SK-N-SH treated with all-trans-retinoic acid at 6 μM for 48 hours (cell line): Measurements from ENCODE around the gene TEX261.

ENCODE experiments used
- ATAC-seq: fragments of 200-7000 bp; cut with Tn5 transposase; 3 replicates; pipeline ENCODE4 v1.9.1; 2020; ENCODE audit warnings: mild to moderate bottlenecking, moderate library complexity
- ARNTL ChIP-seq: fragments of 450-650 bp; formaldehyde crosslinking; IDR thresholded peaks from 2 replicates; pipeline ENCODE4 v1.5.0; 2020; ENCODE audit warnings: low read depth, mild to moderate bottlenecking, moderate library complexity, borderline replicate concordance
- BACH2 ChIP-seq: fragments of 250-450 bp; sonication (Bioruptor Pico); IDR thresholded peaks from 2 replicates; pipeline ENCODE4 v1.9.0; 2021; ENCODE audit warnings: mild to moderate bottlenecking, borderline replicate concordance
- CSDC2 ChIP-seq: fragments of 250-450 bp; sonication (Bioruptor Pico); IDR thresholded peaks from 2 replicates; pipeline ENCODE4 v1.5.0; 2020; ENCODE audit warnings: mild to moderate bottlenecking, moderate library complexity
- CSRNP3 ChIP-seq: fragments of 250-450 bp; sonication (Bioruptor Pico); IDR thresholded peaks from 2 replicates; pipeline ENCODE4 v1.5.1; 2021; ENCODE audit warnings: mild to moderate bottlenecking, moderate library complexity
- ESRRG ChIP-seq: fragments of 250-450 bp; sonication (Bioruptor Pico); IDR thresholded peaks from 2 replicates; pipeline ENCODE4 v1.6.1; 2021; ENCODE audit warnings: mild to moderate bottlenecking
- GLIS3 ChIP-seq: fragments of 250-450 bp; sonication (Bioruptor Pico); IDR thresholded peaks from 2 replicates; pipeline ENCODE4 v1.5.0; 2020; ENCODE audit warnings: mild to moderate bottlenecking, moderate library complexity
- OSR1 ChIP-seq: fragments of 250-450 bp; sonication (Bioruptor Pico); IDR thresholded peaks from 2 replicates; pipeline ENCODE4 v1.8.0; 2022; ENCODE audit warnings: moderate library complexity, mild to moderate bottlenecking, inconsistent platforms
- POU6F1 ChIP-seq: fragments of 250-450 bp; sonication (Bioruptor Pico); IDR thresholded peaks from 2 replicates; pipeline ENCODE4 v1.8.0; 2021; ENCODE audit warnings: low read depth, mild to moderate bottlenecking, moderate library complexity, borderline replicate concordance
- RARB ChIP-seq: fragments of 250-450 bp; sonication (Bioruptor Pico); IDR thresholded peaks from 2 replicates; pipeline ENCODE4 v1.8.0; 2021; ENCODE audit warnings: mild to moderate bottlenecking, moderate library complexity
- SNAI2 ChIP-seq: fragments of 250-450 bp; sonication (Bioruptor Pico); IDR thresholded peaks from 2 replicates; pipeline ENCODE4 v1.5.0; 2020; ENCODE audit warnings: mild to moderate bottlenecking, moderate library complexity
- TCF4 ChIP-seq: fragments of 250-450 bp; sonication (Bioruptor Pico); IDR thresholded peaks from 2 replicates; pipeline ENCODE4 v1.8.0; 2021; ENCODE audit warnings: mild to moderate bottlenecking, moderate library complexity, borderline replicate concordance
- ZC3H10 ChIP-seq: fragments of 250-450 bp; sonication (Bioruptor Pico); IDR thresholded peaks from 2 replicates; pipeline ENCODE4 v1.5.1; 2021; ENCODE audit warnings: mild to moderate bottlenecking, moderate library complexity
- ZFP3 ChIP-seq: fragments of 250-450 bp; sonication (Bioruptor Pico); IDR thresholded peaks from 2 replicates; pipeline ENCODE4 v1.5.0; 2020; ENCODE audit warnings: mild to moderate bottlenecking, moderate library complexity
- ZFP30 ChIP-seq: fragments of 450-650 bp; formaldehyde crosslinking; IDR thresholded peaks from 2 replicates; pipeline ENCODE4 v1.5.0; 2022; ENCODE audit warnings: mild to moderate bottlenecking, moderate library complexity
- ZNF565 ChIP-seq: fragments of 450-650 bp; formaldehyde crosslinking; conservative IDR thresholded peaks from 2 replicates; pipeline ENCODE4 v1.5.0; 2020; ENCODE audit warnings: low read depth, mild to moderate bottlenecking, moderate library complexity
- ZNF70 ChIP-seq: fragments of 450-650 bp; formaldehyde crosslinking; IDR thresholded peaks from 2 replicates; pipeline ENCODE4 v1.5.0; 2020; ENCODE audit warnings: mild to moderate bottlenecking, moderate library complexity
- ZNF8 ChIP-seq: fragments of 450-650 bp; formaldehyde crosslinking; IDR thresholded peaks from 2 replicates; pipeline ENCODE4 v1.5.0; 2020; ENCODE audit warnings: mild to moderate bottlenecking, moderate library complexity
- TF ChIP-seq, protein P1 (sequence below): fragments of 250-450 bp; sonication (Bioruptor Pico); IDR thresholded peaks from 2 replicates; pipeline ENCODE4 v1.5.1; 2020; ENCODE audit warnings: low read depth, mild to moderate bottlenecking, moderate library complexity
- TF ChIP-seq, protein P2 (sequence below): fragments of 250-450 bp; sonication (Bioruptor Pico); IDR thresholded peaks from 2 replicates; pipeline ENCODE4 v1.5.0; 2020; ENCODE audit warnings: mild to moderate bottlenecking, moderate library complexity
- TF ChIP-seq, protein P3 (sequence below): fragments of 250-450 bp; sonication (Bioruptor Pico); IDR thresholded peaks from 2 replicates; pipeline ENCODE4 v1.8.0; 2020; ENCODE audit warnings: mild to moderate bottlenecking, moderate library complexity, borderline replicate concordance

Gene TEX261

DNA sequence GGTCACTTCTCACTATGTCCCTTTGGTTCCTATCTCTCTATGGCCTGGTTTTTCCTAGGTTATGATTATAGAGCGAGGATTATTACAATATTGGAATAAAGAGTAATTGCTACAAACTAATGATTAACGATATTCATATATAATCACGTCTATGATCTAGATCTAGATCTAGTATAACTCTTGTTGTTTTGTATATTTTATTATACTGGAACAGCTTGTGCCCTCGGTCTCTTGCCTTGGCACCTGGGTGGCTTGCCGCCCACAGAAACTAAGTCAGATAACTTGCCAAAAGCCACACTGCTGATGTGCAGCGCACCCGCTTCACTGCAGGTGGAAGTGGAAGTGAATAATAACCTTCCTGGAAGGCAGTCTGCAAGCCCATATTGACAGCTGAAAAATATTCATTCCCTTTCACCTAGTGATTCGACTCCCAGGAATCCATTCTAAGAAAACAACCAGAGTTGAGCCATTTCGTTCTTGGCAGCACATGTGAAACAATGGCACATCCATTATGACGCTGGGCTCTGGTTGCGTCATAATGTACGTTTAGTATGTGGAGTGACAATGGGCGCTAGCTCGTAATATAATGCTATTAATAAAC, 17.0 kb downstream of the TEX261 start:
- ATAC-seq: 0 out of 3 replicates have a peak, but pooled peaks have one; percentile 12
- no peak for TF ChIP-seq BACH2 (CRISPR knock-in tag)
- TF ChIP-seq, protein P1, sequence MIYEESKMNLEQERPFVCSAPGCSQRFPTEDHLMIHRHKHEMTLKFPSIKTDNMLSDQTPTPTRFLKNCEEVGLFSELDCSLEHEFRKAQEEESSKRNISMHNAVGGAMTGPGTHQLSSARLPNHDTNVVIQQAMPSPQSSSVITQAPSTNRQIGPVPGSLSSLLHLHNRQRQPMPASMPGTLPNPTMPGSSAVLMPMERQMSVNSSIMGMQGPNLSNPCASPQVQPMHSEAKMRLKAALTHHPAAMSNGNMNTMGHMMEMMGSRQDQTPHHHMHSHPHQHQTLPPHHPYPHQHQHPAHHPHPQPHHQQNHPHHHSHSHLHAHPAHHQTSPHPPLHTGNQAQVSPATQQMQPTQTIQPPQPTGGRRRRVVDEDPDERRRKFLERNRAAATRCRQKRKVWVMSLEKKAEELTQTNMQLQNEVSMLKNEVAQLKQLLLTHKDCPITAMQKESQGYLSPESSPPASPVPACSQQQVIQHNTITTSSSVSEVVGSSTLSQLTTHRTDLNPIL (CRISPR knock-in tag): no peak
- no peak for TF ChIP-seq ESRRG (CRISPR knock-in tag)
- TF ChIP-seq POU6F1 (CRISPR knock-in tag): no peak
- TF ChIP-seq ZNF8 (CRISPR knock-in tag): no peak
- TF ChIP-seq, protein P2, sequence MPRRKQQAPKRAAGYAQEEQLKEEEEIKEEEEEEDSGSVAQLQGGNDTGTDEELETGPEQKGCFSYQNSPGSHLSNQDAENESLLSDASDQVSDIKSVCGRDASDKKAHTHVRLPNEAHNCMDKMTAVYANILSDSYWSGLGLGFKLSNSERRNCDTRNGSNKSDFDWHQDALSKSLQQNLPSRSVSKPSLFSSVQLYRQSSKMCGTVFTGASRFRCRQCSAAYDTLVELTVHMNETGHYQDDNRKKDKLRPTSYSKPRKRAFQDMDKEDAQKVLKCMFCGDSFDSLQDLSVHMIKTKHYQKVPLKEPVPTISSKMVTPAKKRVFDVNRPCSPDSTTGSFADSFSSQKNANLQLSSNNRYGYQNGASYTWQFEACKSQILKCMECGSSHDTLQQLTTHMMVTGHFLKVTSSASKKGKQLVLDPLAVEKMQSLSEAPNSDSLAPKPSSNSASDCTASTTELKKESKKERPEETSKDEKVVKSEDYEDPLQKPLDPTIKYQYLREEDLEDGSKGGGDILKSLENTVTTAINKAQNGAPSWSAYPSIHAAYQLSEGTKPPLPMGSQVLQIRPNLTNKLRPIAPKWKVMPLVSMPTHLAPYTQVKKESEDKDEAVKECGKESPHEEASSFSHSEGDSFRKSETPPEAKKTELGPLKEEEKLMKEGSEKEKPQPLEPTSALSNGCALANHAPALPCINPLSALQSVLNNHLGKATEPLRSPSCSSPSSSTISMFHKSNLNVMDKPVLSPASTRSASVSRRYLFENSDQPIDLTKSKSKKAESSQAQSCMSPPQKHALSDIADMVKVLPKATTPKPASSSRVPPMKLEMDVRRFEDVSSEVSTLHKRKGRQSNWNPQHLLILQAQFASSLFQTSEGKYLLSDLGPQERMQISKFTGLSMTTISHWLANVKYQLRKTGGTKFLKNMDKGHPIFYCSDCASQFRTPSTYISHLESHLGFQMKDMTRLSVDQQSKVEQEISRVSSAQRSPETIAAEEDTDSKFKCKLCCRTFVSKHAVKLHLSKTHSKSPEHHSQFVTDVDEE (CRISPR knock-in tag): no peak
- no peak for TF ChIP-seq ZFP30 (CRISPR knock-in tag)
- TF ChIP-seq ARNTL: no peak
- no peak for TF ChIP-seq RARB
- no peak for TF ChIP-seq CSRNP3
- no peak for TF ChIP-seq SNAI2 (CRISPR knock-in tag)
- TF ChIP-seq ZNF70 (CRISPR knock-in tag): no peak
- TF ChIP-seq GLIS3 (CRISPR knock-in tag): no peak
- TF ChIP-seq CSDC2: no peak
- no peak for TF ChIP-seq ZNF565 (CRISPR knock-in tag)
- no peak for TF ChIP-seq ZC3H10 (CRISPR knock-in tag)

- ATAC-seq: no peak
- TF ChIP-seq ZNF565 (CRISPR knock-in tag) (no peak), SNAI2 (CRISPR knock-in tag) (no peak)
- TF ChIP-seq, protein P3, sequence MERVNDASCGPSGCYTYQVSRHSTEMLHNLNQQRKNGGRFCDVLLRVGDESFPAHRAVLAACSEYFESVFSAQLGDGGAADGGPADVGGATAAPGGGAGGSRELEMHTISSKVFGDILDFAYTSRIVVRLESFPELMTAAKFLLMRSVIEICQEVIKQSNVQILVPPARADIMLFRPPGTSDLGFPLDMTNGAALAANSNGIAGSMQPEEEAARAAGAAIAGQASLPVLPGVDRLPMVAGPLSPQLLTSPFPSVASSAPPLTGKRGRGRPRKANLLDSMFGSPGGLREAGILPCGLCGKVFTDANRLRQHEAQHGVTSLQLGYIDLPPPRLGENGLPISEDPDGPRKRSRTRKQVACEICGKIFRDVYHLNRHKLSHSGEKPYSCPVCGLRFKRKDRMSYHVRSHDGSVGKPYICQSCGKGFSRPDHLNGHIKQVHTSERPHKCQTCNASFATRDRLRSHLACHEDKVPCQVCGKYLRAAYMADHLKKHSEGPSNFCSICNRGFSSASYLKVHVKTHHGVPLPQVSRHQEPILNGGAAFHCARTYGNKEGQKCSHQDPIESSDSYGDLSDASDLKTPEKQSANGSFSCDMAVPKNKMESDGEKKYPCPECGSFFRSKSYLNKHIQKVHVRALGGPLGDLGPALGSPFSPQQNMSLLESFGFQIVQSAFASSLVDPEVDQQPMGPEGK (CRISPR knock-in tag): no peak
- TF ChIP-seq, protein P2 (CRISPR knock-in tag): no peak
- TF ChIP-seq, all 23 proteins: peak for 0
Observed at GRCh38 chr2:70975237-70975636, 19.4 kb downstream of the TEX261 start.

GRCh38 chr2:70974592-70974991, 20.1 kb downstream of the TEX261 start:
- no peak for ATAC-seq
- TF ChIP-seq ZC3H10 (CRISPR knock-in tag) (no peak), ZFP3 (CRISPR knock-in tag) (no peak), OSR1 (CRISPR knock-in tag) (no peak), TCF4 (CRISPR knock-in tag) (no peak), BACH2 (CRISPR knock-in tag) (no peak)
